Colon (tissue), 2 donors: ENCODE results near the gene CADPS2.

Experiments used
- FAIRE-seq: peaks from 2 replicates; lab custom pipeline; 2012; peaks lifted over from hg19 to GRCh38; lab: Jason Lieb, UNC
- donor health status: control.
- donor health status: control.

Gene CADPS2

DNA sequence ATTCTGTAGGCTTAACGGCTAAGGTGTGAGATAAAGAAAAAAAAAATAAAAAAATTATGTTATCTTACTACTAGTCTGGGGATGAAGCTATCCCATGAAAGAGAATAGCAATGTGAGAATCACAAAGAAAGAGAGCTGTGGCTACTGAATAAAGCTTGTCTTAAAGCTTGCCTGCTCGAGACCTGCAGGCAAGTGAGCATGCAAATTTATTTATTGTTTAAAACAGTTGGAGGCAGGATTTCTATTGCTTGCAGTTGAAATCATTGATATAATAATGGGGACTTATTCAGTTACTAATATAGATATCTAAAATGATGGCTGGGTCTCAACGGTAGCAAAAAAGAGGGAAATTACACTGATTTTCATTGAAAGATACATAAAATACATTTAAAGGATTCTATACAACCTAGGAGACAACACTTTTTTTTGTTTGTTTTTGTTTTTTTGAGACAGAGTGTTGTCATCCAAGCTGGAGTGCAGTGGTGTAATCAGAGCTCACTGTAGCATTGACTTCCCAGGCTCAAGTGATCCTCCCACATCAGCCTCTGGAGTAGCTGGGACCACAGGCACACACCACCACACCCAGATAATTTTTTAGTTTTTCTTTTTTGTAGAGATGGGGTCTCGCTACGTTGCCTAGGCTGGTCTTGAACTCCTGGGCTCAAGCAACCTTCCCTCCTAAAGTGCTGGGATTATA, 437.2 kb downstream of the CADPS2 start:
- no peak for FAIRE-seq

DNA sequence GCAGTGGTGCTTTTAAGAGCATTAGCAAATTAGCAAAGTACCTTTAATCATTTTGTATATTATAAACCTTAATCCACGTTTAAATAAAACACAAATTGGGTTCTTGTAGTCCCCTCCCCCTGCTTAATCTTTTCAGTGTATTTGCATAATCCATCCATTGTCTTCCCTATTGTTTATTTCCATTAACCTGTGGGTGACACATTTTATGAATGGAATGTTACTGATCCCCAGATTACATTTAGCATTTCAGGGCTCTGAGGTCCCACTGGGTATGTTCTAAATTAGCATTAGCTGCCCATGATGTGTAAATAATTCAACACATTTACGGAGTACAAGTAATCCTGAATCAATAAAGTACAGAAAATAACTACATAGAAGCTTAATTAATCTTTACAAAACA, 443.3 kb downstream of the CADPS2 start:
- no peak for FAIRE-seq

DNA sequence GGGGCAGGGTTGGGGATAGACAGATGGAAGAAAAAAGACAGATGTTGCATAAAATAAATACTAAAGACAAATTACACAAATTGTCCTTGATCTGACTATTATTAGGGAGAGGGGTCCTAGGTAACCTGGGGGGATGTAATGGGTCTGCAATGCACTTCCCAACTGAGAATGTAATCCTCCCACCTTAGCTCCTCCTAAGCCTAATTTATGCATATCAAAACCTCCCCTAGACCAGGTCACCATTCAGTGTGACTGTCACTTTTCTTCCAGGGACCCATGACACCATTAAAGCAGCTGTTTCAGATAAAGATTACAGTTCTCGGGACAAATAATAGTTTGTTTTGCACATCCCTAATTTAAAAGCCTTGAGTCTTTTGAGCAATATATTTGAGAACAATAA, 447.8 kb downstream of the CADPS2 start:
- no peak for FAIRE-seq

DNA sequence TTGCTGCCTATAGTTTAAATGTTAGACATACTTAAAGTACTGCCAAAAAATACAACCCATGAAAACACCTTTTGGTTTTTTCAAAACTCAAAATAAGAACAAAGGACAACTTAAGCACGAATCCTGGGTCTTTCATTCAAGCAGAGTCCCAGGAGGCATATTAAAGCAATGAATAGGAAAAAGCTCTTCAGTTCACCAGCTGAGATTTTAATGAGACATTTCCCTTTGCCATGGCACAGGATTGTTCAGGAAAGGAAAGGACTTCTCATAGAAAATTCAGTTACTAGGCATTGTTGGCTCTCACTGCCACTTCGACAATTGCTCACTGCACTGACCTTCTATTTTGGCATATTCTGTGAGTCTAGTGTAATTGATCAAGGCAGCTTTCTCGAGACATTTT, 448.3 kb downstream of the CADPS2 start:
- no peak for FAIRE-seq

DNA sequence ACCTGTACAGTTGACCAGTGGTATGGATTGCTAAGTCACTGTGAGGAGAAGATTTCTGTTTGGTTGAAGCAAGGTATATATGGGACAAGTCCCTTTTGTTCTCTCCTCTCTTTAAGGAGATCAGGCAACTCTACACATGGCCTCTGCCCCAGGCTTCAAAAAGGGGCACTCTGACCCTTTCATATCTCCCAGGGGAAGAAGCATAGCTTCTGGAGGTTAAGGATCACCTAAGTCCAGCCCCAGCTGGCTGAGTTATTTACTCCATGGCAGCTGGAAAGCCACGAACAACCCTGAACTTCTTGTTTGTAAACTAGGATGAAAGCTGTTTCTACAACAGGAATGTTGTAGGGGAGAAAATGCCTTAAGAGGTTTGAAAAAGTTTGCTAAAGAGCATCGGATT, 452.5 kb downstream of the CADPS2 start:
- FAIRE-seq: no peak

DNA sequence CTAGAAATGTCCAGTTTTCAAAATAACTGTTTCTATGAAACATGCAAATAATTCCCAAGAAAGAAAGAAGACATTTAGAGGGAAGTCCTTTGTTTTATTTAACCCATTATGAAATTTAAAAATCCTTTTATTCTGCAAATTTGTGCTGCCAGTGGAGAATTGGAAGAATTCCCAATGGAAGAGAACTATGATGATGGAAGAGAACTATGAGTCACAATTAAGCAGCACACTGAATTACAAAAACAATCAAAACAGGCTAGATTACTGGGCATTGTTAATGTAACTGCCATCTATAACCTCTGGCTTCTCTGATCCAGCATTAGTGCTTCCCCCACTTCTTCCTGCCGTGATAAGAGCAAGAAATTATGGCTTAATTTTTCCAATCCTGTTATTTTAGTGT, 455.6 kb downstream of the CADPS2 start:
- FAIRE-seq: no peak

DNA sequence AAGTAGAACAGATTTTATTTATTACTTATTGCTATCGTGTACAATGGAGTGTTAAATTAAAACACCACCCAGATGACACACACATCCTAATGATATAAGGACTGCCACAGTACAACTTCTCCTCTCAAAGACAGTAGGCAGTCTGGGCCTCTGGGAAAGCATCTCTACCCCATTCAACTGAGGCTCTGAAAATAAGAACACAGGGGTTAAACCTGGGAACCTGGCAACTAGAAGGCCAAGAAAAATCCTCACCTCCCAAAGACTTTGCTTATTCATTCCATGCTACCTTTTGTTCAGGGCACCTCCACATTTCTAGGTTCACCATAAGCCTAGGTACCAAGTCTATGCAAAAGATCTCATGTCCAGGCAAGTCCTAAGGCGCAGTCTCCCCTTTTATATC, 456.3 kb downstream of the CADPS2 start:
- no peak for FAIRE-seq

DNA sequence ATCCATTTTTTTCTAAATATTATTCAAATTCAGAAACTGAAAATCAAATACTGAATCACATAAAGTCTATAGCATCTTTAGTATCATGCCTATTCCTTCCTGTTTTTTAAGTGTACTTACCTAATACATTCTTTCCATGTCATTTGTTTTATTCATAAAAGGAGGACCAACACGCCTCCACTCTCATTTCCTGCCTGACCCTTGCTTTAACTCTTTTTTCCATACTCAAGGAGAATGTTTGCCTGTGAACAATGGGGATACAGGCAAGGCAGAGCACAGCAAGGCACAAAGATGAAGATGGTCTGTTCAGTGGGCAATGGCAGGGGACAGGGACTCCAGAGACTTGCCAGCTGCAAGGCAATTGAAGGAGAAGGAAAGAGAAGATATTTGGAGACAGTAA, 460.5 kb downstream of the CADPS2 start:
- FAIRE-seq: no peak

DNA sequence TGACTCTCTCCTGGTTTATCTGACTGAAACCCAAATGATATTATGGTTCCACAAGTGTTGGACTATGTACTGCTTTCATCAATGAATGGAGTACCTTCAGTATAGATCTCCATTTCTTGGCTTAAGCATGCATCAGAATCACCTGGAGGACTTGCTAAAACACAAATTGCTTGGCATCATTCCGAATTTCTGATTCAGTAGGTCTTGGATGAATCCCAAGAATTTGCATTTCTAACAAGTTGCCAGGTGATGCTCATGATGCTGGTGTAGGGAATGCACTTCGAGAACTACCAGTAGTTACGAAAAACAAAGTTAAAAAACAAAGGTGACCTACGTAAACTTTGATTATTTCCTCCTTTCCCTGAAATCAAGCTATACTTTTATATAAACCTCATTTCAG, 462.7 kb downstream of the CADPS2 start:
- FAIRE-seq: no peak

DNA sequence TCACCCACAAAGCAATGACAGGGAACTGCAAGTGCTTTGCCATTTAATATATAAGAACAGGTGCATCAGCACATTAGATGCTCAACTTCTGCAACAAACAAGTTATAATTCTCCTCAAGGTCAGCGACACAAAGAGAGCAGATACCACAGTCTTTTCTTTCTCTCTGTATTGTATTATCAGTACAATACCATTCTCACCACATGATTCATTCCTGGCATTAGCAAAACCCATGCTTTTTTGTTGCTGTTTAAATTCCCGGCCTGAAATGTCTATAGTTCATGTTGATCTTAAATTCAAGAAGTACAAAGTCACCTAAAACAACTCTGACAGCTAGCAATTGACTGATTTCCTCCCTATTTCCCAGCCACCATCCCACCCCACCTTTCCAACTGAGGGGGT, 469.9 kb downstream of the CADPS2 start:
- FAIRE-seq: no peak

DNA sequence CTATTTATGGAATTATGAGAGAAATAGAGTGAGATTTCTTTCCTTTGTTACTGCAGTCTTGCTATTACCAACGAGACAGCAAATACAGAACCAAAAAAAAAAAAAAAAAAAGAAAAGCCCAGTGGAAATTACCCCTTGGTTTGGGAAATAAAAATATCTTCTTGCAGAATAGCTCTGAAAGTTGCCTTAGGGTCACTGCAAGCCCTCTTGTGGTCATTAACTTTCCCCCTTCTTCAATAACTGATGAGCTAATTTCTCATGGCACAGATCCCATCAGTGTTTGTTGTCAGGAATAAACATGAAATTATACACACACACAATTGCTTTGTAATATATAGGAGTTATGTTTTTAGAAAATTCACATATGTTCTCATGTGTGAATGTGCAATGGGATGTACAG, 470.8 kb downstream of the CADPS2 start:
- no peak for FAIRE-seq

DNA sequence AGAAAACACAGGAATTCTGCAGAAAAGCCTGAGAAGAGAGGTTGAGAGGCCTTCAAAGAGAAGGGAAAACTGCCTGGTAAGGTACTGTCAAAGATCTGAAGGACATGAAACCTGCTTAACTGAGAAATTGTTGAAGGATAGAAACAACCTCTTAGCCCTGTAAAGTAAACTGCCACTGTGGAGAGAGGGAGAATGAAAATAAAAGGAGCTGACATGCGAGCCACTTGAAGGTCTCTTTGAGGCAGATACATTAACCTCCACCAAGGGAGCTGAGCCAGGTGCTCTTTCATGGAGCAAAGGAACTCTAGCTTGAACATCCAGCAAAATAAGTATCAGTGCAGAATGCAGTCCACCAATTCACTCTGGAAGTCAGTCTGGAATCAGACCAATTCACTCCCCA, 472.9 kb downstream of the CADPS2 start:
- no peak for FAIRE-seq

DNA sequence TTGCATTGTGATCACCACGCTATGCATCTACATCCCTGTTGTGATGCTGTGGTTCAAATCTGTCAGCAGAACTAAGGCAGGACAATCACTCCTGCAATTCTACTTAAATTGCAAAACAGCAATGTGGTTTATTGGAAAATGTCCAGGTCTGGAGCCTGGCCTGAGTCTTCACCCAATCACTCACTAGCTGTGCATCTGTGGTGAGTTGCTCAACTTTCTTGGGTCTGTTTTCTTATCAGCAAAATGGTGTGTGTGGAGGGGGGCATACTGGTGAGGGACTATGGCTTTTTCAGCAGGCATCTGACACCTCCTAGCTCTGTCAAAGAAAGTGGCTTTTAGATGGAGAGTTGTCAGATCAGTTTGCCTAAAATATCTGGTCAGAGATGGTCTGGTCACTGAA, 473.4 kb downstream of the CADPS2 start:
- no peak for FAIRE-seq

DNA sequence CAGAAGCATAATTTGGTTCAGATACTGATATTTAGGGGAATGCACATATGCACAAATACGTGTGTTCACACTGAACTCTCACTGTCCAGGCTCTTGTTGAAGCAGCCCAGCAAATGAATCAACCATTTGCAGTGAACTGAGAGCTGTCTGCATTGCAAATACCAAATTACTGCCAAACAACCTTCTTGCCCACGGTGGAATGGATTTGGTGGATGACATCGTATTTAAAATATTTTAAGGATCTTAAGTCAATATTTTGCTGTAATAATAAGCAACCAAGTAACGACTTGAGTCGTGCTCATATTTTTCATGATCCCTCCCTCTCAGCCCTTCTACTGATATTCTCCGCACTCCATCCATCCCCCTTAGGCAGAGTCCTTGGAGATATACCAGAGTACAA, 473.8 kb downstream of the CADPS2 start:
- no peak for FAIRE-seq

DNA sequence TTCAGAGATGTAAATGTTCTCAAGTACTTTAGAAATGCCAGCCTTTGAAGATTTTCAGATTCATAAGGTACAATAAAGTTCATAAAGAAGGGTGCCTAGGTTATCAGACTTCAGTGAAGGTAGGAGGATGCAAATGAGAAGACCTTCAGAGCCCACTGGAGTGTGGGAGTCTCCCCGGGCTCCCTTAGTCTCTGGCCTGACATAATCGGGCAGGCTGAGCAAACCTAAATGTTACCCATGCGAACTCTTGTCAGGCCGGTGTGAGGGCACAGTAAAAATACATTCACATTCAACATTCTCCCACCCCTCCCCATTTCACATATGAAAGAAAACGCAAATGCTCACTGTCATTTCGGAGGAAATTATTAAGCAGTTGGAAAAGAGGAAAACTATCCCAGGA, 479.1 kb downstream of the CADPS2 start:
- FAIRE-seq: no peak

DNA sequence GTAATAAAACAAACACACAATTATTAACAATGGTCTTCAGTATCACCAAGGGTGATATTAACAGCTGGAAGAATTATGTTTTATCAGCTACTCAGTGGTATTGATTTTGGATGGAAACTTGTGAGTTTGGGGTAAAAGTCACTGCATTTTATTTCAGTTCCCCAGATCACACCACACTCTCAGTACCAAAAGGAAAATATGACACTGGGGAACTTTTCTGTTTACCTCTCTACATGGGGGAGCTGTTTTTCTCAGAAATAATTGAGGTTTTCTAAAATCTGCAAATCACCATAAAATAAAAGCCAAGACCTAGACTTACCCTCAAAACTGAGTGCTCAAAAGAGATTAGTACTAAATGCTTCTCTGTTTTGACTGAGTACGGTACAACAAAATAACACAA, 483.1 kb downstream of the CADPS2 start:
- no peak for FAIRE-seq

DNA sequence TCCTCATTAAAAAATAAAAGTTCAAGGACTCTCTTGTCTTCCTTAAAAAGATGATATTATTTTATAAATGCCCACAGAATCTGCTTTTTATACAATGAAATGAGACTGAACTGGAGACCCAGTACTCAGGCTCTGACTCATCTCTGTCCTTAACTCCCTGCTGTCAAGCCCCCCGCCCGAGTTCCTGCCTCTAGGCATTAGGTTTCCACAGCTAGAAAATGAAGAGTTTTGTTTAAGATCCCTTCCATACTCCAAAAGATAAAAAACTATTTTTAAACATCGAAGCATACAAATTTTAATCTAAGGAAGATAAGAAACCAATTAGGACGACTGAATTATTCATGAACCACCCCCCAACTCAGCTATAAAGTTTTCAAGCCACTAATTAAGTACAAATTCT, 484.0 kb downstream of the CADPS2 start:
- no peak for FAIRE-seq

DNA sequence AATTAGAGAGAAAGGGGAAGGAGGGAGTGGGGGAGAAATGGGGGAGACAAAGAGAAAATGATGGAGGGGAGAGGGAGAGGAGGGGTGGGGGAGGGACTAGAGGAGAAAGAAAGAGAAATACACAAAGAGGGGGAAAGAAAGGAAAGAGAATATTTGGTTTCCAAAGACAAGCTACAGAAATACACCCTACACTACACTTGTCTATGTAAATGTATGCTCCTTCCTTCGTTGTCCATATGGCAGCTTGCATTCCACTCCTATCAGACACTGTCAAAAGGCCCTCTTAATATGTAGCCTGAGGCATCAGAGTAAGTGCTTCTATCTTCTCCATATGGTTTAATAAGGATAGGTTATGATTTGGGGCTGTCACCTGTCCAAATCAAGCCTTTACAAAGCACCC, 488.9 kb downstream of the CADPS2 start:
- no peak for FAIRE-seq

DNA sequence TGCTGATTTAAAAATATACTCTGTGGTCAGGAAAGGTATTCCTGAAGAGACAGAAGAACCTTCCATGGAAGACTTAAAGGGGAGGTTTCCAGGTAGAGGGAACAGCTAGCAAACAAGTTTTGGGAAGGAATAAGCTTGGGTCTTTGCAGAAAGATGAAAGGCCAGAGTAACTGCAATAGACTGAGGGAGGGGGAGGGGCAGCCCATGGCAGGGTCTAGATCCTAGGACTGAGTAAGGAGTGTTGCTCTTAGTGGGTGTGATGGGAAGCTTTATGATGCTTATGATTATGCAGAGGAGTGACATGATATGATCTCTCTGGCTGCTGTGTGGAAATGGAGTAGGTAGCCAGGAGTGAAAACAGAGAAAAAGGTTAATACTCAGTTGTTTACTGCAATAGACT, 491.7 kb downstream of the CADPS2 start:
- no peak for FAIRE-seq

DNA sequence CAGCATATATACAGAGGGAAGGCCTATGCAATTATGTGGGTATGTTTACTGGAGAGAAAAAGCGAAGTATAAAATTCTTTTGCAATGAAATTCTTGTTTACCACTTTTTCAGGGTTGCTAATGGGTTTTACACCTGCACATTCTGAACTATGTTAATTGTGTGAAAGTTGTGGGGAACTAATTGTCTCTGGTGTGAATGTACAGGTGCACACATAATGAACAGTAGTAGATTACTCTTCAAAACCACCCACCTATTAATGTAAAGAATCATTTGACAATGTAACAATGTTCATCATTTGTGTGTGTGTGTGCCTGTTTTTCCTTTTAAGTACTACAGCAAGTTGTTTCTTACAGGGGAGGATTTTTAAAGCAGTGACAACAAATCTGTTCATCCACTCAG, 501.7 kb downstream of the CADPS2 start:
- no peak for FAIRE-seq

DNA sequence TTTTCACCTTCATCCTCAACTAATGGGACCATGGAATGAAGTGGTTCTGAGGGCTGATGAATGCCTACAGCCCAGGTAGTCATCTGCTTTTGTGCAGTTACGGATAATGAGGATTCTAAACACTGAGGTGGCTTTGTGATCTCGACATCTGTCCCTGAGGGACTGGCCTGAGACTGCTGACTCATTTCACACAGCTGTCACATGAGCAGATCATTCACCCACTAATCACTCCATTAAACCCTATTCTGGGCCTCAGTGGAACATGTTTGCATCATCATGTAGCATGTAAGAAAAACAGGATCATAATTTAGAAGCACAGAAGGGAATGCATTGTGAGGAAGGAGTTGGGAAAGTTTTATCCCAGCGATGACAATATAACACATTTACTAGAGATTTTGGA, 502.3 kb downstream of the CADPS2 start:
- no peak for FAIRE-seq

DNA sequence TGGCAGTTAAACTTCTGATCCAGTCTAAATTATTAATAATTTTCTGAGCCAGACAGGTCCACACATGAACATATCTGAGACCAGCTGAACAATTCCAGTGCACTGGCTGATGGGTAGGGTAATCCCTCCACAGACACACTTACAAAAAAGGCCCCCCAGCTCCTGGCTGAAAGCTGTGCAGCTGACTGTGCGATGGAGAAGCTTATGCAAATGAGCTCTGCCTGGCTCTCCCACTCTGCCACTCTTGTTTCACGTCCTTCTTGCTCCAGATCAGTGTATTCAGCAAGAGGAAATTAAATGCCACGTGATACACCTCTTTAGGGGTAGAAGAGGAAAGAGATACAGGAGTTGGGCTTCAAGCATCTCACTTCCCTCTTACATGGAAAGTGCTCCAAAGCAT, 505.3 kb downstream of the CADPS2 start:
- no peak for FAIRE-seq

DNA sequence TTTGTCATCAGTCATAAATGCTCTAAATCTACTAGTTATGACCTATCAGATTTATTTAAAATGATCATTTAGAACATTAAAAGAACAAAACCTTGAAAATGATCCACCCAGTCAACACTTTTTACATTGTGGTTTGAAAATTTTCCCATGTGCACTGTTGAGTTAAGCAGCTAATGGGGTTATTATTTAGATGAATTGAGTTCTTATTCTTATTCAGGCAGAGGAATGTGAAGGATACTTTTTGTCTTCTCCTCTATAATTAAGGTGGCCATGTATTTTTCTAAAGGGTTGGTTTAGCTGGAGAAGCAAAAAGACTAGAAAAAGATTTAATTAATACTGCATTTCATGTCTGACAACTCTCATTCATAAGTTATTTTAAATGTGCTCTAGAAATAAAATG, 506.8 kb downstream of the CADPS2 start:
- FAIRE-seq: no peak

DNA sequence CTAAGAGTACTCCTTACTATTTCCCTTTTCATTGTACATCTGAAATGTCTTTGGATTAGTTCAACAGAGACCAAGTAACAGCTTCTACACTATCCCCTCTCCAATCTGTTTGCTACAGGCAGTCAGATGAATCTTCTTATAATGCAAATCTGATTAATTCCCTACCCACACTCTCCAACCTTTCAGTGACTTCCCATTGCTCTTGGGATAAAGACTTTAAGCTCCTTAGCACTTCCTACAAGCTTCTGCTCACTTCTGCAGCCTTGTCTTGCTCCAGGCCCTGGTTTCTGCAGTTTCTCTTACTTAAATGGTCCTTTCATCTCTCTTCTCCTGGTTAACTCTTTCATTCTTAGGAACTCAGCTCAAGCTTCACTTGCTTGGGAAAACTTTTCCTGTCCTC, 516.5 kb downstream of the CADPS2 start:
- no peak for FAIRE-seq

DNA sequence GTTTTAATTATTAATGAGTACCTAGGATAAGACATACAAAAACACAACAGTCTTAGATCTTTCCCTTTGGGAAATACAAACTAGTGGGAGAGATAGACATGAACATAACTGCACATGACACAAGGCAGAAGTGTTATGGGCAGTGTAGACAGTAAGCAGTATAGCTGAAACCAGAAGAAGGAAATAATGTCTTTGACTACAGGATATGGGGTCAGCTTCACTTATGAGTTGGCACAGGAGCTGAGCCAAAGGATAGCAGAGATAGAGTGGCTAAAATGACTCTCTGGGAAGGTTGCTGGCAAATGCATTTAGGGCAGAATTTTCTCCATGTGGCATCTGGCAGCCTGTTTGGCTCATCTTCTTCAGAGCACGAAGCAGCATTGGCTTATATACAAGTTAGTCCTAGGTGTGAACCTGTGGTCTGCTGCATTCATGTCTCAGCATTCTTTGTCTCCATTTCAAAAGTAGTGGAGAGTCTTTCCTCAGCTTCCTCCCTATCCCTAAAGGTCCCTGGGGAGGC, 521.4 kb downstream of the CADPS2 start:
- FAIRE-seq: no peak
